GM19238 (cell line): ENCODE data around the gene GPRC5C.

Experiments used
- DNase-seq: peaks from one replicate; pipeline ENCODE4 v3.0.0; 2011; ENCODE audit warnings: low spot score; ENCODE audit not compliant: insufficient read length

The GPRC5C gene

GRCh38 chr17:74432766-74433391 lies 991 bp downstream of the GPRC5C start:
- no peak for DNase-seq

GRCh38 chr17:74433421-74434121 lies 1.7 kb downstream of the GPRC5C start:
- DNase-seq: no peak

- DNase-seq: no peak
Observed at GRCh38 chr17:74435775-74436359, 4.0 kb downstream of the GPRC5C start.

GRCh38 chr17:74437702-74438101 lies 5.8 kb downstream of the GPRC5C start:
- no peak for DNase-seq

- no peak for DNase-seq
Observed at GRCh38 chr17:74439691-74440567, 8.0 kb downstream of the GPRC5C start.

- DNase-seq: no peak
Observed at GRCh38 chr17:74441537-74441936, 9.6 kb downstream of the GPRC5C start.

- DNase-seq: no peak
Observed at GRCh38 chr17:74442291-74442669, 10.4 kb downstream of the GPRC5C start.

- DNase-seq: no peak
Observed at GRCh38 chr17:74442670-74443515, 11.0 kb downstream of the GPRC5C start.

- no peak for DNase-seq
Observed at GRCh38 chr17:74443516-74444296, 11.8 kb downstream of the GPRC5C start.

GRCh38 chr17:74444406-74444805 lies 12.5 kb downstream of the GPRC5C start:
- DNase-seq: no peak

GRCh38 chr17:74445158-74445557 lies 13.3 kb downstream of the GPRC5C start:
- DNase-seq: no peak

GRCh38 chr17:74446551-74447500 lies 14.9 kb downstream of the GPRC5C start:
- DNase-seq: no peak

GRCh38 chr17:74447628-74448159 lies 15.8 kb downstream of the GPRC5C start:
- DNase-seq: no peak

GRCh38 chr17:74448756-74449155 lies 16.9 kb downstream of the GPRC5C start:
- no peak for DNase-seq

GRCh38 chr17:74449306-74449705 lies 17.4 kb downstream of the GPRC5C start:
- DNase-seq: no peak

GRCh38 chr17:74449773-74450172 lies 17.9 kb downstream of the GPRC5C start:
- DNase-seq: no peak

GRCh38 chr17:74450231-74450630 lies 18.3 kb downstream of the GPRC5C start:
- DNase-seq: no peak

GRCh38 chr17:74450925-74451403 lies 19.1 kb downstream of the GPRC5C start:
- DNase-seq: no peak

GRCh38 chr17:74451557-74451956 lies 19.7 kb downstream of the GPRC5C start:
- no peak for DNase-seq
